GM13976 (cell line): ENCODE data around the gene VSIG8.

Source experiments
- DNase-seq: peaks from one replicate; pipeline ENCODE4 v3.0.0; 2012; ENCODE audit warnings: low spot score
- CTCF ChIP-seq: IDR thresholded peaks from 2 replicates; pipeline ENCODE4 v1.5.1; 2012; ENCODE audit warnings: borderline replicate concordance, mild to moderate bottlenecking; ENCODE audit not compliant: insufficient read depth; ENCODE audit errors: extremely low read depth, missing control alignments, control extremely low read depth
- in situ Hi-C: fragments of 300-500 bp; cut with MboI; formaldehyde crosslinking; loops from one replicate; pipeline ENCODE4 v1.12.0; 2022; ENCODE audit warnings: low sequenced_read_pairs, mixed read lengths, inconsistent platforms; ENCODE audit not compliant: unreplicated experiment

VSIG8 gene

GRCh38 chr1:159835862-159836525 lies 26.5 kb downstream of the VSIG8 start:
- no peak for TF ChIP-seq CTCF
- no peak for DNase-seq
- in situ Hi-C loops: no loop called here

GRCh38 chr1:159835356-159835755 lies 27.1 kb downstream of the VSIG8 start:
- no peak for TF ChIP-seq CTCF
- no peak for DNase-seq
- in situ Hi-C loops: no loop called here

GRCh38 chr1:159832309-159832708 lies 30.1 kb downstream of the VSIG8 start:
- TF ChIP-seq CTCF: no peak
- in situ Hi-C loops: no loop called here
- no peak for DNase-seq

- in situ Hi-C loops: no loop called here
- no peak for TF ChIP-seq CTCF
- DNase-seq: no peak
These were observed 30.9 kb downstream of the VSIG8 start for GRCh38 chr1:159831412-159832141.

- in situ Hi-C loops: no loop called here
- DNase-seq: no peak
- TF ChIP-seq CTCF: no peak
These were observed 31.7 kb downstream of the VSIG8 start for GRCh38 chr1:159830722-159831121.

- no peak for DNase-seq
- in situ Hi-C loops: no loop called here
- TF ChIP-seq CTCF: no peak
These were observed 32.5 kb downstream of the VSIG8 start for GRCh38 chr1:159829822-159830465.
